ENCODE measurements around the gene EID3.
"Not testable (repeated sequence)": the region's sequence is repeated elsewhere in the genome, so short reads cannot be mapped to it uniquely, and the experiment has no call there.

The EID3 gene

DNA sequence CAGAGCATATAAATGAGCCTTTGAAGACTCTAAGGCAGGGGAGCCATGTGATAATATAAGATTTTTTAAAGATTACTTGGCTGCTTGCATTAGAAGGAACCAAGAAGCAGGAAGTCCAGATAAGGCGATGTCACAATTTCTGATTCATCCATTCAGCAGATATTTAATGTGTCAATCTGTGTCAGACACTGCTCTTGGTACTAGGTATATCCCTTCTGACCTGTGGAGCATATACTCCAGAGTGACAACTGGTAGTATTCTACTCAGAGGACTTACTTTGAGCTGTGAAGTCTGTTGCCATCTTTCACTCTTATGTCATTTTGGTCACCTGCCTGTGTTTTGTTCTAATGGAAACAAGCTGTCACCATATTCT, 10.7 kb downstream of the EID3 start:
- DNase-seq: no peak

DNA sequence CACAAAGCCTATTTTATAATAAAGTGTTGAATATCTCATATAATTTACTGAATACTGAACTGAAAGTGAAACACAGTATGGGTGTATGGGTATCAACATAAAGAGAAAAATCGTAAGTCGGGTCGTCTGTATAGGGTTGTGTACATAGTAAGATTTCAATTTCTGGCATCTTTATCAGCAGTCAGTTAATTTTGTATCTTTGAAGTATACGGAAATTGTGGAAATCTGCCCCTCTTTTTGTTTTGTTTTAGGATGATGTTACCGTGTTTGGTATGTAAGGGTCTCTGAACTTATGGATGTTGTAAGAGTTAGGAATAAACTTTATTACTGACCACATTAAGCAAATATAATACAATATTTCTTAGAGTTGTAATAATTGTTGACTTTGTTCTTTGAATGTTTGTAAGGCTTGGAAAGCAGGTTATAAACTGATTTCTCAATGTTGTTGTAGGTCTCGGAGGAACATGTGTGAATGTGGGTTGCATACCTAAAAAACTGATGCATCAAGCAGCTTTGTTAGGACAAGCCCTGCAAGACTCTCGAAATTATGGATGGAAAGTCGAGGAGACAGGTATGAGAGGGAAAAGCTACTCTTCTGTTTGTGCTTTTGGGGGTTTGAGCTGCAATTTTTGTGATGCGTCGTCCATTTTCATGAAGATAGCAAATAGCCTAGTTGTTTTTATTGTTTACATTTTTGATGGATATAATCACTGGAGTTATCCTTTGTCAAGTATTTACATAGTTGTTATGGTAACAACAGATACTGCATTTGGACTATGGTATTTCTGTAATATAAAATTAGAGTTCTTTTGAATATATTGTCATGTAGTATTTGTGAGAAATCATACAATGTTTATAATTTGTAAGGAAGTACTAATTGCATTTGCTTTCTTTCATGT, 12.0 kb downstream of the EID3 start:
- DNase-seq: no peak

GRCh38 chr12:104316936-104317335, 13.4 kb downstream of the EID3 start:
- no peak for DNase-seq

DNA sequence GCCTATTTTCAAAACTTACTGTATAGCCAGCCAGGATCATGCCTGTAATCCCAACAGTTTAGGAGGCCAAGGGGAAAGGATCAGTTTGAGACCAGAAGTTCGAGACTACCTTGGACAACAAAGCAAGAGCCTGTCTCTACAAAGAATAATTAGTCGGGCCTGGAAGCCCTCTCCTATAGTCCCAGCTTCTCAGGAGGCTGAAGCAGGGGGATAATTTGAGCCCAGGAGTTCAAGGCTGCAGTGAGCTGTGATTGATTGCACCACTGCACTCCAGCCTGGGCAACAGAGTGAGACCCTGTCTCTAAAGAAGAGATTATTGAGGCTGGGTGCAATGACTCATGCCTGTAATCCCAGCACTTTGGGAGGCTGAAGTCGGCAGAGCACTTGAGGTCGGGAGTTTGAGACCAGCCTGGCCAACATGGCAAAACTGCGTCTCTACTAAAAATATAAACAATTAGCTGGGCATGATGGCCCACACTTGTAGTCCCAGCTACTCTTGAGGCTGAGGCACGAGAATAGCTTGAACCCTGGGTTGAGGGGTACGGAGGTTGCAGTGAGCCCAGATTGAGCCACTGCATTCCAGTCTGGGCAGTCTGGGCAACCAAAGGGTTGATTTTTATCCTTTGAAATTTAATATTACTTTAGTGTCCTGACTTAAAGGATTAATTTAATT, 14.1 kb downstream of the EID3 start:
- no peak for DNase-seq

GRCh38 chr12:104319028-104319427, 15.5 kb downstream of the EID3 start:
- DNase-seq: no peak

GRCh38 chr12:104319918-104320626, 16.5 kb downstream of the EID3 start:
- DNase-seq: no peak

GRCh38 chr12:104320627-104321024, 17.1 kb downstream of the EID3 start:
- no peak for DNase-seq

DNA sequence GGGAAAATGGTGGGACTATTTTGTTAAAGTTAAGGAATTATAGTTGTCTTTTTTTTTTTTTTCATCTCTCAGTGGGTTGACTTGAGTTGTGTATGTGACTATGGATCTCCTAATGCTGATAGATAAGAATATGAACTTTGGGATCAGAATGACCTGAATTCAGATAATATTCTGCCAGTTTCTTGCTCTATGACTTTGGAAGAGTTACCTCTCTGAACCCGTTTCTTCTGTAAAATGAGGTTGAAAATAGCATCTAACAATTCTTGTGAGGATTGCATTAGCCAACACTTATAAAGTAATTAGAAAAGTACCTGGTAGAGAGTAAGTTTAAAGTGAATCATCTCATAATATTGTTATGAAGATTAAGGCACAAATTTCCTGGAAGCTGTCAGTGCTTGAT, 18.4 kb downstream of the EID3 start:
- no peak for DNase-seq

DNA sequence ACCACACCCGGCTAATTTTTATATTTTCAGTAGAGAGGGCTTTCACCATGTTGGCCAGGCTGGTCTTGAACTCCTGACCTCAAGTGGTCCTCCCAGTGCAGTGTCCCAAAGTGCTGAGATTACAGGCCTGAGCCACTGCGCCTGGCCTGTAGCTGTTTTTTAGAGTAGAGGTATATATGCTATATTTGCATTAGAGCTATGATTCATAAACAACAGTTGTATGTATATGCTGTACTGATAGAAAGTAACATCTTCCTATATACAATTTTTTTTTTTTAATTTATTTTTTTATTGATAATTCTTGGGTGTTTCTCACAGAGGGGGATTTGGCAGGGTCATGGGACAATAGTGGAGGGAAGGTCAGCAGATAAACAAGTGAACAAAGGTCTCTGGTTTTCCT, 19.0 kb downstream of the EID3 start:
- DNase-seq: not testable (repeated sequence)

- DNase-seq: no peak
Observed at GRCh38 chr12:104323899-104324298, 20.4 kb downstream of the EID3 start.

GRCh38 chr12:104328278-104328677, 24.7 kb downstream of the EID3 start:
- DNase-seq: not testable (repeated sequence)

GRCh38 chr12:104328790-104329189, 25.3 kb downstream of the EID3 start:
- DNase-seq: no peak

DNA sequence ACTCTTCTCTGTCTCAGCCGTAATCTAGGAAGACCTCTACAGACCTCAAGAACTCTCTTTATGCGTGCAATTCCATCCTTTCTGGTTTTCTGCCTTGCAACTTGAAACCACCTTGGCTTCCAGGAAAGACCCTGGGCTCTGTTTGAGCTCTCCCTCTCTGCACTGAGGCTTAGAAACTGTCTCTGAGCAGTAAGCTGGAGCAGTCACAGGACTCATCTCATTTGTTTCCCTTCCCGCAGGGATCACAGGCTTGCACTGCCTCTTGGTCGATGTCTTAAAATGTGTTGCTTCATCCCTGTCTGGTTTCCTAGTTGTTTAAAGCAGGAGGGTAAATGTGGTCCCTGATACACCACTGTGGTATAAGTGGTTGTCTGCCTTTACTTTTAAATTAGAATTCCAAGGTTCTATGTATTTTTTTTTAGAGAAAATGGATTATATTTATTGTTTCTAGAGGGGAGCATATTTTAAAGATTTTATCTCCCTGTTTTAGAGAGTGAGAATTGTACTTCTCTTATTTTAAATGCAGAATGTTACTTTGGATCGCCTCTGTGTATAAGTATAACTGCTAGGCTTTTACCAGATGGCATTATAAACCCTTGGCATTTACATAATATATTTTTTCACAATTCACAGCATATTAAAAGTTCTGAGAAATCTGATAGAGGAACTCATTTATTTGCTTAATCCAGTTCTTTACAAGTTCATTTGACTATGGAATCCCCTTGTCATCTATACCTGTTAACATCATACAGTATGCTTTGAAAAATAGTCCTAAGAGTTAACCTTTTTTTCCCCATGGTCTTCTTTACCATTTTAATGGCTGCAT, 26.4 kb downstream of the EID3 start:
- DNase-seq: no peak

DNA sequence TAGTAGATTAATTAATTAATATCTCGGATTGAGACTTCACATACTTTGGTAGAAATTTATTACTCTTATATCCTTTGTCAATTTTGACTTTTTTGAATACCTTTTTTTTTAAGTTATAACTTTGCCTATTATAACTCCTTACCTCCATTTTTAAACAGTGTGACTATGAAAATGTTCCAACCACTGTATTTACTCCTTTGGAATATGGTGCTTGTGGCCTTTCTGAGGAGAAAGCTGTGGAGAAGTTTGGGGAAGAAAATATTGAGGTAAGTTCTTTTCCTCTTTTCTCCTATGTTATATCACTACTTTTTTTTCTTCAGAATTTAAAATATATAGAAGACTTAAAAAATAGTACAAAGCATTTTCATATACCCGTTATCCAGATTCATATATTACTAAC, 27.8 kb downstream of the EID3 start:
- DNase-seq: no peak

- not testable (repeated sequence) for DNase-seq
Observed at GRCh38 chr12:104332273-104332672, 28.7 kb downstream of the EID3 start.

- DNase-seq: no peak
Observed at GRCh38 chr12:104333692-104334255, 30.2 kb downstream of the EID3 start.

DNA sequence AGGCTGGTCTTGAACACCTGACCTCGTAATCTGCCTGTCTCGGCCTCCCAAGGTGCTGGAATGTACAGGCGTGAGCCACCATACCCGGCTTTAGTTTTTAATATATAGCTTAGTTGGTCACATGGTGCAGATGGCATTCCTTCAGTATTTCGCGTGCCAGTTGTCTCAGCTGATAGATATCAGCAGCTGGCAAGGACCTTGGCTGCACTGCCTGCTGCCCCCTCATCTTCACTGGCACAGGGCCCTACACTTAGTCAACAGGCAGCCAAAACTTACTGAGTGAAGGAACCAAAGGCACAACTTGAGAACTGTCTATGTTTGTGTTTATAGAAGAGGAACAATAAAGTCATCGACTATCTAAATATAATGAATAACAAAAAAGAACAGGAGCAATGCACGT, 31.0 kb downstream of the EID3 start:
- no peak for DNase-seq

- no peak for DNase-seq
Observed at GRCh38 chr12:104336115-104336514, 32.6 kb downstream of the EID3 start.

- DNase-seq: no peak
Observed at GRCh38 chr12:104337030-104337558, 33.6 kb downstream of the EID3 start.

GRCh38 chr12:104339663-104340062, 36.1 kb downstream of the EID3 start:
- no peak for DNase-seq

DNA sequence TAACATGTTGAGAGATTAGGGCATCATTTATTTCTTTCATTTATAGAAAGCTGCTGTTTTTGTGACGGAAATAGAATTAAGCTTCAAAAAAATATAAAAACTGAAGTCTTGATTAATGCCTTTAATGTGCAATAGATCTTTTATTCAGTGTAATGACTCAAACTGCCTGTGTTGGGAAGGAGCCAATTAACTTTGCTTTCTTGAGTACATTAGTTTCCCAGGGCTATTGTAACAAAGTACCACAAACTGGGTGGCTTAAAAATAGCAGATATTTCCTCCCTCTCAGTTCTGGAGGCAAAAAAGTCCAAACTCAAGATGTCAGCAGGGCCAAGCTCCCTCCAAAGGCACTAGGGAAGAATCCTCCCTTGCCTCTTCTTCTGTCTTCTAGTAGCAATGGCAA, 36.6 kb downstream of the EID3 start:
- no peak for DNase-seq

GRCh38 chr12:104340925-104341611, 37.5 kb downstream of the EID3 start:
- DNase-seq: no peak
